SK-N-SH treated with all-trans-retinoic acid at 6 μM for 48 hours (cell line): ENCODE results near the gene KLF9.
A peak's percentile ranks its signal among the peaks of the same experiment; 100 is the strongest.

Source experiments
- ATAC-seq: fragments of 200-7000 bp; cut with Tn5 transposase; 3 replicates; pipeline ENCODE4 v1.9.1; 2020; ENCODE audit warnings: mild to moderate bottlenecking, moderate library complexity
- ARNTL ChIP-seq: fragments of 450-650 bp; formaldehyde crosslinking; IDR thresholded peaks from 2 replicates; pipeline ENCODE4 v1.5.0; 2020; ENCODE audit warnings: low read depth, mild to moderate bottlenecking, moderate library complexity, borderline replicate concordance
- BACH2 ChIP-seq: fragments of 250-450 bp; sonication (Bioruptor Pico); IDR thresholded peaks from 2 replicates; pipeline ENCODE4 v1.9.0; 2021; ENCODE audit warnings: mild to moderate bottlenecking, borderline replicate concordance
- CSDC2 ChIP-seq: fragments of 250-450 bp; sonication (Bioruptor Pico); IDR thresholded peaks from 2 replicates; pipeline ENCODE4 v1.5.0; 2020; ENCODE audit warnings: mild to moderate bottlenecking, moderate library complexity
- ESRRG ChIP-seq: fragments of 250-450 bp; sonication (Bioruptor Pico); IDR thresholded peaks from 2 replicates; pipeline ENCODE4 v1.6.1; 2021; ENCODE audit warnings: mild to moderate bottlenecking
- GLIS3 ChIP-seq: fragments of 250-450 bp; sonication (Bioruptor Pico); IDR thresholded peaks from 2 replicates; pipeline ENCODE4 v1.5.0; 2020; ENCODE audit warnings: mild to moderate bottlenecking, moderate library complexity
- ISL1 ChIP-seq: fragments of 250-450 bp; sonication (Bioruptor Pico); IDR thresholded peaks from 2 replicates; pipeline ENCODE4 v2.1.2; 2022; ENCODE audit warnings: mild to moderate bottlenecking, moderate library complexity
- PPARA ChIP-seq: fragments of 250-450 bp; sonication (Bioruptor Pico); IDR thresholded peaks from 2 replicates; pipeline ENCODE4 v1.5.0; 2020; ENCODE audit warnings: mild to moderate bottlenecking, borderline replicate concordance
- RARB ChIP-seq: fragments of 250-450 bp; sonication (Bioruptor Pico); IDR thresholded peaks from 2 replicates; pipeline ENCODE4 v1.8.0; 2021; ENCODE audit warnings: mild to moderate bottlenecking, moderate library complexity
- SNAI2 ChIP-seq: fragments of 250-450 bp; sonication (Bioruptor Pico); IDR thresholded peaks from 2 replicates; pipeline ENCODE4 v1.5.0; 2020; ENCODE audit warnings: mild to moderate bottlenecking, moderate library complexity
- TCF4 ChIP-seq: fragments of 250-450 bp; sonication (Bioruptor Pico); IDR thresholded peaks from 2 replicates; pipeline ENCODE4 v1.8.0; 2021; ENCODE audit warnings: mild to moderate bottlenecking, moderate library complexity, borderline replicate concordance
- TOX ChIP-seq: fragments of 250-450 bp; sonication (Bioruptor Pico); IDR thresholded peaks from 2 replicates; pipeline ENCODE4 v1.8.0; 2021; ENCODE audit warnings: mild to moderate bottlenecking, moderate library complexity, borderline replicate concordance
- ZC3H10 ChIP-seq: fragments of 250-450 bp; sonication (Bioruptor Pico); IDR thresholded peaks from 2 replicates; pipeline ENCODE4 v1.5.1; 2021; ENCODE audit warnings: mild to moderate bottlenecking, moderate library complexity
- ZFP30 ChIP-seq: fragments of 450-650 bp; formaldehyde crosslinking; IDR thresholded peaks from 2 replicates; pipeline ENCODE4 v1.5.0; 2022; ENCODE audit warnings: mild to moderate bottlenecking, moderate library complexity
- ZNF565 ChIP-seq: fragments of 450-650 bp; formaldehyde crosslinking; conservative IDR thresholded peaks from 2 replicates; pipeline ENCODE4 v1.5.0; 2020; ENCODE audit warnings: low read depth, mild to moderate bottlenecking, moderate library complexity
- ZNF70 ChIP-seq: fragments of 450-650 bp; formaldehyde crosslinking; IDR thresholded peaks from 2 replicates; pipeline ENCODE4 v1.5.0; 2020; ENCODE audit warnings: mild to moderate bottlenecking, moderate library complexity
- ZNF8 ChIP-seq: fragments of 450-650 bp; formaldehyde crosslinking; IDR thresholded peaks from 2 replicates; pipeline ENCODE4 v1.5.0; 2020; ENCODE audit warnings: mild to moderate bottlenecking, moderate library complexity
- TF ChIP-seq, protein P1 (sequence below): fragments of 250-450 bp; sonication (Bioruptor Pico); IDR thresholded peaks from 2 replicates; pipeline ENCODE4 v1.5.1; 2020; ENCODE audit warnings: low read depth, mild to moderate bottlenecking, moderate library complexity
- TF ChIP-seq, protein P2 (sequence below): fragments of 250-450 bp; sonication (Bioruptor Pico); IDR thresholded peaks from 2 replicates; pipeline ENCODE4 v1.5.1; 2021; ENCODE audit warnings: mild to moderate bottlenecking, moderate library complexity
- TF ChIP-seq, protein P3 (sequence below): fragments of 250-450 bp; sonication (Bioruptor Pico); IDR thresholded peaks from 2 replicates; pipeline ENCODE4 v1.8.0; 2020; ENCODE audit warnings: mild to moderate bottlenecking, moderate library complexity, borderline replicate concordance
- TF ChIP-seq, protein P4 (sequence below): fragments of 250-450 bp; sonication (Bioruptor Pico); IDR thresholded peaks from 2 replicates; pipeline ENCODE4 v1.8.0; 2021; ENCODE audit warnings: low read depth, mild to moderate bottlenecking, moderate library complexity, borderline replicate concordance

The KLF9 gene

DNA sequence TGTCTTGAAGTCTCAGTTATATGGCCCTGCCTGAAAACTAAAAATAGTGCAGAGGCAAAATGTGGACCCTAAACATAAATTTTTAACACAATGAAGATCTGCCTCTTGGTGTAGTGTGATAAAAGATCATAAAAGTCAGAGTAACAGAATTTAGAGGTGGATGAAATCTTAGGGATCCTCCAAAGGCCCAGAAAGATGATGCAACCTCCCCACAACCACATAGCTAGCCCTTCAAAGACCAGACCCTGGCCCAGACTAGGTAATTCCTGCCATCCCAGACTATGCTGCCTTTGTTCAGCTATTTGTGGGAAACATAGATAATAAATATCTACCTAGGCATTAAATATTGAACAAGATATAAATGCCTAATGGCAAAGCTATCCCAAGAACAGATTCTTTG, 15.3 kb downstream of the KLF9 start:
- TF ChIP-seq ZNF70 = peak; percentile 79
- TF ChIP-seq, protein P1, sequence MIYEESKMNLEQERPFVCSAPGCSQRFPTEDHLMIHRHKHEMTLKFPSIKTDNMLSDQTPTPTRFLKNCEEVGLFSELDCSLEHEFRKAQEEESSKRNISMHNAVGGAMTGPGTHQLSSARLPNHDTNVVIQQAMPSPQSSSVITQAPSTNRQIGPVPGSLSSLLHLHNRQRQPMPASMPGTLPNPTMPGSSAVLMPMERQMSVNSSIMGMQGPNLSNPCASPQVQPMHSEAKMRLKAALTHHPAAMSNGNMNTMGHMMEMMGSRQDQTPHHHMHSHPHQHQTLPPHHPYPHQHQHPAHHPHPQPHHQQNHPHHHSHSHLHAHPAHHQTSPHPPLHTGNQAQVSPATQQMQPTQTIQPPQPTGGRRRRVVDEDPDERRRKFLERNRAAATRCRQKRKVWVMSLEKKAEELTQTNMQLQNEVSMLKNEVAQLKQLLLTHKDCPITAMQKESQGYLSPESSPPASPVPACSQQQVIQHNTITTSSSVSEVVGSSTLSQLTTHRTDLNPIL = no peak
- TF ChIP-seq, all 23 proteins: peak for 1
- no peak for ATAC-seq

DNA sequence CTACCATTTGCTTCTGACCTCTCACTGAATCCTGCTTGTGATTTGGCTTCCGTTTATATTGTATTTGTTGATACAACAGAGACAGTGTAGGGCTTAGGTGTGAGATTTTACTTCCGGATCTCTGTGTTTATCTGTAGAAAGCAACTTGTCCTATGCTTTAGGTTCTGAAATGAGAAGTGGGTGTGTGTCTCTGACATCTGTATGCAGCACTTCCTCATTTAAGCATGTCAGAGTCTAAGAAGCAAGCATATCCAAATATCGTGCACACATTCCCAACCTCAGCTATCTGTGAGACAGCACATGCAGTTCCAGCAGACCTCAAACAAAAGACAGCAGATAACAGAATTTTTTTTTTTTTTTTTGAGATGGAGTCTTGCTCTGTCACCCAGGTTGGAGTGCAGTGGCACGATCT, 16.3 kb downstream of the KLF9 start:
- TF ChIP-seq ZNF565 (CRISPR knock-in tag) (no peak), ISL1 (CRISPR knock-in tag) (no peak), GLIS3 (CRISPR knock-in tag) (no peak)
- ATAC-seq = no peak

DNA sequence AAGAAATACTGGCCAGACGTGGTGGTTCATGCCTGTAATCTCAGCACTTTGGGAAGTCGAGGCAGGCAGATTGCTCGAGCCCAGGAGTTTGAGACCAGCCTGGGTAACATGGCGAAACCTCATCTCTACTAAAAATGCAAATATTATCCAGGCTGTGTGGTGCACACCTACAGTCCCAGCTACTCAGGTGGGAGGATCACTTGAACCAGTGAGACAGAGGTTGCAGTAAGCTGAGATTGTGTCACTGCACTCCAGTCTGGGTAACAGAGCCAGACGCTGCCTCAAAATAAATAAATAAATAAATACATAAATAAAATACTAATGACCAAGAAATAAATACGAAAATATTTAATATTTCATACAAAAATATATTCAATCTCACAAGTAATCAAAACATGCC, 18.8 kb downstream of the KLF9 start:
- TF ChIP-seq, protein P2, sequence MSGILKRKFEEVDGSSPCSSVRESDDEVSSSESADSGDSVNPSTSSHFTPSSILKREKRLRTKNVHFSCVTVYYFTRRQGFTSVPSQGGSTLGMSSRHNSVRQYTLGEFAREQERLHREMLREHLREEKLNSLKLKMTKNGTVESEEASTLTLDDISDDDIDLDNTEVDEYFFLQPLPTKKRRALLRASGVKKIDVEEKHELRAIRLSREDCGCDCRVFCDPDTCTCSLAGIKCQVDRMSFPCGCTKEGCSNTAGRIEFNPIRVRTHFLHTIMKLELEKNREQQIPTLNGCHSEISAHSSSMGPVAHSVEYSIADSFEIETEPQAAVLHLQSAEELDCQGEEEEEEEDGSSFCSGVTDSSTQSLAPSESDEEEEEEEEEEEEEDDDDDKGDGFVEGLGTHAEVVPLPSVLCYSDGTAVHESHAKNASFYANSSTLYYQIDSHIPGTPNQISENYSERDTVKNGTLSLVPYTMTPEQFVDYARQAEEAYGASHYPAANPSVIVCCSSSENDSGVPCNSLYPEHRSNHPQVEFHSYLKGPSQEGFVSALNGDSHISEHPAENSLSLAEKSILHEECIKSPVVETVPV (CRISPR knock-in tag) = no peak
- no peak for TF ChIP-seq ZNF8 (CRISPR knock-in tag)
- TF ChIP-seq PPARA (CRISPR knock-in tag) = no peak
- TF ChIP-seq, protein P3, sequence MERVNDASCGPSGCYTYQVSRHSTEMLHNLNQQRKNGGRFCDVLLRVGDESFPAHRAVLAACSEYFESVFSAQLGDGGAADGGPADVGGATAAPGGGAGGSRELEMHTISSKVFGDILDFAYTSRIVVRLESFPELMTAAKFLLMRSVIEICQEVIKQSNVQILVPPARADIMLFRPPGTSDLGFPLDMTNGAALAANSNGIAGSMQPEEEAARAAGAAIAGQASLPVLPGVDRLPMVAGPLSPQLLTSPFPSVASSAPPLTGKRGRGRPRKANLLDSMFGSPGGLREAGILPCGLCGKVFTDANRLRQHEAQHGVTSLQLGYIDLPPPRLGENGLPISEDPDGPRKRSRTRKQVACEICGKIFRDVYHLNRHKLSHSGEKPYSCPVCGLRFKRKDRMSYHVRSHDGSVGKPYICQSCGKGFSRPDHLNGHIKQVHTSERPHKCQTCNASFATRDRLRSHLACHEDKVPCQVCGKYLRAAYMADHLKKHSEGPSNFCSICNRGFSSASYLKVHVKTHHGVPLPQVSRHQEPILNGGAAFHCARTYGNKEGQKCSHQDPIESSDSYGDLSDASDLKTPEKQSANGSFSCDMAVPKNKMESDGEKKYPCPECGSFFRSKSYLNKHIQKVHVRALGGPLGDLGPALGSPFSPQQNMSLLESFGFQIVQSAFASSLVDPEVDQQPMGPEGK (CRISPR knock-in tag) = no peak
- no peak for TF ChIP-seq CSDC2 (CRISPR knock-in tag)
- no peak for TF ChIP-seq ARNTL (CRISPR knock-in tag)
- TF ChIP-seq, protein P4, sequence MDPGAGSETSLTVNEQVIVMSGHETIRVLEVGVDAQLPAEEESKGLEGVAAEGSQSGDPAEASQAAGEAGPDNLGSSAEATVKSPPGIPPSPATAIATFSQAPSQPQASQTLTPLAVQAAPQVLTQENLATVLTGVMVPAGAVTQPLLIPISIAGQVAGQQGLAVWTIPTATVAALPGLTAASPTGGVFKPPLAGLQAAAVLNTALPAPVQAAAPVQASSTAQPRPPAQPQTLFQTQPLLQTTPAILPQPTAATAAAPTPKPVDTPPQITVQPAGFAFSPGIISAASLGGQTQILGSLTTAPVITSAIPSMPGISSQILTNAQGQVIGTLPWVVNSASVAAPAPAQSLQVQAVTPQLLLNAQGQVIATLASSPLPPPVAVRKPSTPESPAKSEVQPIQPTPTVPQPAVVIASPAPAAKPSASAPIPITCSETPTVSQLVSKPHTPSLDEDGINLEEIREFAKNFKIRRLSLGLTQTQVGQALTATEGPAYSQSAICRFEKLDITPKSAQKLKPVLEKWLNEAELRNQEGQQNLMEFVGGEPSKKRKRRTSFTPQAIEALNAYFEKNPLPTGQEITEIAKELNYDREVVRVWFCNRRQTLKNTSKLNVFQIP (CRISPR knock-in tag) = no peak
- TF ChIP-seq ZC3H10 (CRISPR knock-in tag) = no peak
- no peak for TF ChIP-seq ISL1 (CRISPR knock-in tag)
- TF ChIP-seq ZNF70 = no peak
- no peak for TF ChIP-seq SNAI2 (CRISPR knock-in tag)
- TF ChIP-seq RARB (CRISPR knock-in tag) = no peak
- no peak for TF ChIP-seq GLIS3 (CRISPR knock-in tag)
- no peak for TF ChIP-seq TCF4 (CRISPR knock-in tag)
- no peak for TF ChIP-seq BACH2 (CRISPR knock-in tag)
- TF ChIP-seq, protein P1 = no peak
- TF ChIP-seq ZNF565 (CRISPR knock-in tag) = no peak
- TF ChIP-seq ESRRG (CRISPR knock-in tag) = no peak
- TF ChIP-seq TOX (CRISPR knock-in tag) = no peak
- TF ChIP-seq ZFP30 (CRISPR knock-in tag) = no peak
- TF ChIP-seq, all 23 proteins: peak for 0
- no peak for ATAC-seq

DNA sequence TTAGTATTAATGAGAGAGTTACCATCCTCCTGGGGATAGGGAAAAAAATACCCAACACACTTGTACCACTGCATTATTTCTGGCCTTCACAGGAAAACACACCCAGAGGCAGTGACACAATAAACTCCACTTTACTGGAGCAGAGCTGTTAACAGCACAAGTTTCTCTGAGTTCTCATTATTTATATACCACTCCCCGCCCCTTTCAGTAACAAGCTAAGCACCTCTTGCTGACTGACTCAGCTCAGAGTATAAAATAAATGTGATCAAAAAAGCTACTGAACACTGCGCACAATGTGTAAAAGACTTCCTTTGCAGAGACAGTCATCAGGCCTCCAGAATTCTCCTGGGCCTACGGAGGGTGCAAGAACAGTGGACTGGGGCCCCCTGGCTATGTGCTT, 21.6 kb downstream of the KLF9 start:
- TF ChIP-seq ZNF70 = no peak
- no peak for TF ChIP-seq RARB (CRISPR knock-in tag)
- no peak for TF ChIP-seq TOX (CRISPR knock-in tag)
- TF ChIP-seq ESRRG (CRISPR knock-in tag) = no peak
- ATAC-seq = no peak

DNA sequence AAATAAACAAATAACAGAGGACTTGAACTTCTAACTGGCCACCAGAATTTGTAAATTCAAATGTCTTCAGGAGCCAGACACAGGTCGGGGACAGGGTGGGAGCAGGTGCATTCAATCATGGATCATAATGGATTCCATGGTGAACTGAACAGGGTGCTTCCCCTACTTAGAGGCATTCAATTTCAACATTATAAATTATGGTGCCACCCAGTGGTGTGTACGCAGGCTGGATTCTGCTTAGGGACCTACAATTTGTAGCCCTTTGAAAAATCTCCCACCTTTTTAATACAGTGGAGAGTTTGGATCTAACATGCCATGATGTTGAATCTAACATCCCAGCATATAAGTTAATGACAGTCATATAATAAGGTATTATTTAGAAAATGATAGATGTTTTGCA, 22.3 kb downstream of the KLF9 start:
- peak; percentile 82 for ATAC-seq
- TF ChIP-seq ARNTL (CRISPR knock-in tag) (no peak), GLIS3 (CRISPR knock-in tag) (no peak), BACH2 (CRISPR knock-in tag) (no peak), ZNF565 (CRISPR knock-in tag) (no peak), ZNF8 (CRISPR knock-in tag) (no peak), ZNF70 (no peak), SNAI2 (CRISPR knock-in tag) (no peak), TOX (CRISPR knock-in tag) (no peak), RARB (CRISPR knock-in tag) (no peak), ZFP30 (CRISPR knock-in tag) (no peak)
- TF ChIP-seq, protein P3 (CRISPR knock-in tag) = no peak
- TF ChIP-seq, protein P1 = no peak
- TF ChIP-seq, protein P2 (CRISPR knock-in tag) = no peak
